Hindlimb muscle (tissue), 1 donor: ENCODE data around the gene TRAM2. TPM values are rescaled to one million over a fixed set of nuclear protein-coding genes. Genes with fewer than 3 reads are reported as not detected.

Source experiments
- DNase-seq: peaks from one replicate; pipeline ENCODE4 v3.0.0-alpha.2; 2013
- polyA plus RNA-seq: library from polyadenylated mRNA; unstranded; fragments of 120-200 nt; gene quantifications from one replicate; pipeline ENCODE4 v1.2.1, GENCODE V29; 2013; ENCODE audit not compliant: insufficient read length

Gene TRAM2
- polyA plus RNA-seq, 1 donor, result 17.6 TPM

DNA sequence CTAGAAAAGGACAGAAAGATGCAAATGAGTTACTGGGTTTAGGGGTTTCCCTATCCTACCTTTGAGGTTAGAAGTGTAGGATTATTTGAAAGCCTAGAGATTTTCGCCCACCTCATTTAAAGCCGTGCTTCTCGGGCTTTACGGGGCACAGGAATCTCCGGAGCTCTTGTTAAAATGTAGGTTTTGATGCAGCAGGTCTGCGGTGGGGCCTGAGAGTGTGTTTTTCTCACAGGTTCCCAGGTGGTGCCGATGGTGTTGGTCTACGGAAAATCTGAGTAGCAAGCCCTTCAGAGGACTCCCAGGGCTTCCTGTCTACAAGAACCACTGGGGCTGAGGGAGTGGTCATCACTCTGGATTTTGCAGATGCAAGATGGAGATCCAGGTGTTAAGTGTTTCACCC lies 47.5 kb downstream of the TRAM2 start:
- DNase-seq, result no peak

DNA sequence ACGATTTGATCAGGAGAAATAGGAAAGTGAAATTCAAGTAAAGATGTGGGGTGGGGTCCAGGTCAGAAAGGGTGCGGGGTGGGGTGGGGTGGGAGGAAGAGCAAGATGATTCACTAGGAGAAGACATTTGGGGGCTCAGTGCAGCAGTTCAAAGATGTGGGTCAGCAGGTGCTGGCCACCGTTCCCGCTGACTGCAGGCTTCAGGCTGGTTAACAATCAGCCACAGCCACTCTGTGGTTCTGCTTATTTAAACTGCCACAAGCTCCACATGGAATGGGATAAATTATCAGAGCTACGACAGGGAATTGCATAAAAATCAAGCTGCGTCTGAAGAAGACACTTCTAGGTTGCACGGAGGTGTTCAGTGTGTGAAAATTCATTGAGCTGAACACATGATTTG lies 49.4 kb downstream of the TRAM2 start:
- no peak for DNase-seq

DNA sequence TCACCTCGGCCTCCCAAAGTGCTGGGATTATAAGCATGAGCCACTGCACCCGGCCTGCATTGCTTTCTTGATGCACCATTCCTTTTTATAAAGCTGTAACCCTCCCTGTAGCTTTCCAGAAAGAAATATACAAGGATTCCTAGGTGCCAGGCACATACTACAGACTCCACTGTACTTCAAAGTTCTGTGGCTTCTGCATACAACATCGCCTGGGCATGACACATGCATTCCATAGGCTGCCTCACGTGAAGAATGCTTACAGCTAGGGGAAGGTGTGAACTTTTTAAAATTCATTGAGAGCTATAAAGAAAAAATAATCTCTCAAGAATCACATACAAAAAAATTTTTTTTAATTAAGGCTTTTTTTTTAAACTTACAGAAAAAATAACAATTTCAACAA lies 50.2 kb downstream of the TRAM2 start:
- no peak for DNase-seq

DNA sequence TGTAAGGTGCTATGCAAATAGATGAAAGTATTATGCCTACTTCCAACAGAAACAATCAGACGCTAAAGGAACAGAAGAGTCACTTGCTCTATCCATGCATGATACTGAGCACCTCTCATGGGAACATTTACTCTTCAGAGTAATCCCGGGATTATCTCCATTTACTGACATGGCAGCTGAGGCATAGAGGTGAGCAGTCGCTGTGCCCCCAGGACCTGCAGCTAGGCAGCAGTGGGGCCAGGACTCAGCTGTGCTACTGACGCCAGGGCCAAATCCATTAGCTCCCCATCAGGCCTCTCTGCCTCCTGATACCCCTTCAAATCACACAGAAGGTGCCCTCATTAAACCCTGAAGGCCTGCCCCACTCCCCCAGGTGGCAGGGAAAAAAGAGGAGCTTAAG lies 51.9 kb downstream of the TRAM2 start:
- DNase-seq, result no peak

DNA sequence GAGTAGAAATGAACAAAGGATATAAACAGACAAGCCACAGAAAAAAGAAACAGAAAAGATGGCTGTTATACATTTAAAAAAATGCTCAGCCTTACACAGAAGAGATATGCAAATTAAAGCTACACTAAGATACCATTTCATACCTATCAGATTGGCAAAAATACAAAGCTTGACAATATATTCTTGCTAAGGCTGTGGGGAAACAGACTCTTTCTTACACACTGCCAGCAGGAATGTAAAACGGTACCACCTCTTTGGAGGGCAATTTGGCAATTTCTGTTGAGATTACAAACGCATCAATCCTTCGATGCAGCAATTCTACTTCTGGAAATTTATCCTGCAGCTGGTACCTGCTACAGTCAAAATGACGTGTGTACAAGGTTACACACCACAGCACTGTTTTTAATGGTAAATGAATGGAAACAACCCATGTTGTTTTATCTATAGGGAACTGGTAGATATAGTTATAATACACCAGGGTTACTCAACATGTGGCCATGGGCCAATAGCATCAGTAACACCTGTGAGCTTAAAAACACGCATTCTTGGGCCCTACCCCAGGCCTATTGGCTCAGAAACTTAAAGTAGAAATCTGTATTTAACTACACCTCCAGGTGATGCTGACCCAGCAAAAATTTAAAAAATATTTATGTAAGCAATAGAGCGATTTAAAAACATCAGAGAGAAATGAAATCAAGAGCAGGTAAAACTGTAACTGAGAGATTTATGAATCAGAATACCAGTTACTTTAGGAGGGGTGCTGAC lies 53.3 kb downstream of the TRAM2 start:
- DNase-seq, result no peak

DNA sequence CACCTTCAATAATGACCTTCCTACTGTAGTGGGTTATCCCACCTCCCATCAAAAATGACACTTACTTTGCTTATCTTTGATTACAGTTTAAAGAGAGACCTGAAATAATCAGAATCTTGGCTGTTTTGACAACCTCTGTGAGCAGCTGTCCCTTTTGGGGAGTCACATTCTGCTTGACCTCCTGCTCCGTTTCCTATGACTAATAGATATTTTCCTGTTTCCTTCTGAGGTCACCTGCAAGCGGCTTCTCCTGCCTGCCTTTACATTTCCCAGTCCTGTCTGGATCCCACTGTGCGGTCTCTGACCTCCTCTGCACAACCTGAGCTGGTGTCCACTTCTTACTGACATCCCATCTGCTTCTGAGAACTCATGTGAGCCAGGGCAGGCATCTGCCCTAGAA lies 54.2 kb downstream of the TRAM2 start:
- DNase-seq, result no peak

DNA sequence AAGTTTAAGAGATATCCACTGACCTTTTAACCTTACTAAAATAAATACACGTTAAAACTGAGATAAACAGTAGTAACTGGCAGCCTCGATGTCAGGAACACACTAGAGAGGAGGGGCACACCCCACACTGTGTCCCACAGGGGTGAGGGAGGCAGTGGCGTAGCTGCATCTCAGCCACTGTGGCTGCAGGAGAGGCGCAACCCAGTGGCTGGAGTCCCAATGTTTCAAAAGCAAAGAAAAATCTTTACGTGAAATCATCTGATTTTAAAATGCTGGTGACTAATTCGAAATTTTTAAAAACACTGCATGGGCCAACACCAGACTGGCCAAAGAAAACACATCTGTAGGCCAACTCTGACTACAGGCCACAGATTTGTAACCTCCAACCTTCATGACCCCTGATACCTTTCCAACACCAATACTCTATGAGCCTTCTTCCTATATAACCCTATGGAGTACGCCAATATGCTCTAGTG lies 54.7 kb downstream of the TRAM2 start:
- DNase-seq, result no peak

DNA sequence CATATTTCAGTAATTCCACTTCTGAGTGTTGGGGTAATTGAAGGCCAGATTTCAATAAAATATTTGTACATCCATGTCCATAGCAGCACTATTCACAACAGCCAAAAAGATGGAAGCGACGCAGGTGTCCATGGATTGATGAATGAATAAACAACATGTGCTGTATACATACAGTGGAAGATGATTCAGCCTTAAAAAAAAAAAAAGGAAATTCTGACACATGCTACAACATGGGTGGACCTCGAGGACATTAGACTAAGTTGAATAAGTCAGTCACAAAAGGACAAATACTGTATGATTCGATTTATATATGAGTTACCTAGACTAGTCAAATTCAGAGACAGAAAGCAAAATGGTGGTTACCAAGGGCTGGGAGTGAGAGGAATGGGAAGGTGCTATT lies 57.2 kb downstream of the TRAM2 start:
- no peak for DNase-seq

DNA sequence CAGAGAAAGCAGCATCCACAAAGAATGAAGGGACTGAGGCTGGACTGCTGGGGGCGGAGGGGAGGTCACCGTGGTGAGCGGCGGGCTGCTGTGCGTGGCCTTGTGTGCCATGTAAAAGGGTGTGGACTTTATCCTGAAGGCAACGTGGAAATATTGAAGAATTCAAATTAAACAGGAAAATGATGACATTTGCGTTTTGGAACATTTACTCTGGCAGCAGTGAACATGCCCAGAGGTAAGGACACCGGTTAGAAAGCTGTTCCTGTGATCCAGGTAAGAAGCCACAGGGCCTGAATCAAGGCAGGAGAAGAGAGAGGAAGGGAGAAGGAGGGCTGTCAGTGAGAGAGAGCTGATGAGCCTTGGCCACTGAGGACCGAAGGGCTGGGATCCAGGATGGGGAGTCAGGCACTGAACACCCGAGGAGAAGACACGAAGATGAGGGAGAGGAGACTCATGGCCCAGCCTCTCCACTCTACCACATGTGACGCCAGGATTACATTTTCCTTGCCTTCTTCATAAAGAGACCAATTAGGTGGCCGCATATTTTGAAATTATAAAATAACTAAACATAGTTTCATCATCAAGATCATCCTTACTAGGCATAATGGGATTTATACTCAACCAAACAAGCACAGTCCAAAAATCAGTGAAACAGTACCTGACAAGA lies 58.4 kb downstream of the TRAM2 start:
- DNase-seq, result no peak

DNA sequence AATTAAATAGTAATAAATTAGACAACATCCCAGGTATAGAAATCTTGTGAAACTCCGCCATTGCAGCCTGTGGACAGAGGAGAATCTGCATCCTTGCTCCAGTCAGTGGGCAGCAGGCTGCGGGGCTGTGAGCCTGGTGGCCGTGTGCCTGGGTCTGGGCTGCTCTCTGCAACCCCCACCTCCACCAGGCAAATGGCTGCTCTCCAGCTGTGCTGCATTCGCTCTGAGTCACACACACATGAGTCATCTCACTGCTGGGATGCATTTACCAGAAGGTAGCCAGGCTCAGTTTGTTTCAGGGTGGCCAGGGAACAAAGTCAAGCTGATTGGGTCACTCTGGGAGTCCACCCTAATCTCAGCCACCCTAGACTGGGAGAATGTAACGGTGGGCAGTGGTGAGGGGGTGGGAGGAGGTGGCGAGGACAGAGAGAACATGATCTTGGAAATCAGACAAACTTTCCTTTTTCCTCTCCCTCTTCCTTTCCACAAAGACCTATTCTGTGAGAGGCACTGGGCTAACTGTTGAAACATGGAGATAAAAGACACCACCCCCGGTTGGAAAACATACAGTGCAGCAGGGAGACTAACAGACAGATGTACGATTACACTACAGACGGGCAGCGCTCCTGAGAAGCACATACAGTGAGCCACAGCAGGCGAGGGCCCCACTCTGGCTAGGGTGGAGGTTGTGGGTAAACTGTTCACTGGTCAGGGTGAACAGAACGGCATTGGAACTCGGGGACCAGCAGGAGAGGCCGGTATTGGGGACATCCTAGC lies 59.2 kb downstream of the TRAM2 start:
- peak; percentile 90 for DNase-seq

DNA sequence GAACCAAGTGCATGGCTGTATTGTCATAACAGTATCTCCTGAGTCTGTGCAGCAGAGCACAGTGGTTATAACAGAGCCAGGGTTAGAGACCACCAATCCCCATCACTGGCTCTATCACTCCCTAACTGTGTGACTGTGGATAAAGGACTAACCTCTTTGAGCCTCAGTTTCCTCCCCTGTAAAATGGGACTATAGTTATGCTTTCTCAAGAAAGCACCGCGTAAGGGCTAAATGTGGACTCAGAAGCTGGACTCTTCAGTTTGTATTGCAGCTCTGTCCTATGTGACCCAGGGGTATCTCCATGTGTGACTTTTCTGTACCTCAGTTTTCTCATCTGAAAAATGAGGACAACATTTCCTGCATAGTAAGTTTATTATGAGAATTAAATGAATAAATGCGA lies 59.9 kb downstream of the TRAM2 start:
- no peak for DNase-seq

DNA sequence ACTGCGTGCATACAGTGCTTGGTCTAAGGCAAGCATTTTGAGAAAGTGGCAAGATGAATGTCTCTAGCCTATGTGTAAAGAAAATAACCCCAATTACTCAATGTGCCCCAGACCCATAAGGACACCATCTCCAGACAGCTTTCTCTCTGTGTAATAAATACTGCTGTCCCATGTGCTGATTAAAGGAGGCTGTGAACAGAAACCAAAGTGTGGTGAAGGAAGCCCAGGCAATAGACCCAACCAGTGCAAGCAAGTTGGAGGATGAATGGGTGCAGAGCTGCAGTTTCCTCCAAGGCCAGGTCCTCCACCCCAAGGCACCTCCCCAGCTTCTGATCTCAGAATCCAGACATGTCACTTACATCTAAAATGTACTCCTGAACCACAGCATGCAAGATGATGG lies 60.6 kb downstream of the TRAM2 start:
- no peak for DNase-seq

DNA sequence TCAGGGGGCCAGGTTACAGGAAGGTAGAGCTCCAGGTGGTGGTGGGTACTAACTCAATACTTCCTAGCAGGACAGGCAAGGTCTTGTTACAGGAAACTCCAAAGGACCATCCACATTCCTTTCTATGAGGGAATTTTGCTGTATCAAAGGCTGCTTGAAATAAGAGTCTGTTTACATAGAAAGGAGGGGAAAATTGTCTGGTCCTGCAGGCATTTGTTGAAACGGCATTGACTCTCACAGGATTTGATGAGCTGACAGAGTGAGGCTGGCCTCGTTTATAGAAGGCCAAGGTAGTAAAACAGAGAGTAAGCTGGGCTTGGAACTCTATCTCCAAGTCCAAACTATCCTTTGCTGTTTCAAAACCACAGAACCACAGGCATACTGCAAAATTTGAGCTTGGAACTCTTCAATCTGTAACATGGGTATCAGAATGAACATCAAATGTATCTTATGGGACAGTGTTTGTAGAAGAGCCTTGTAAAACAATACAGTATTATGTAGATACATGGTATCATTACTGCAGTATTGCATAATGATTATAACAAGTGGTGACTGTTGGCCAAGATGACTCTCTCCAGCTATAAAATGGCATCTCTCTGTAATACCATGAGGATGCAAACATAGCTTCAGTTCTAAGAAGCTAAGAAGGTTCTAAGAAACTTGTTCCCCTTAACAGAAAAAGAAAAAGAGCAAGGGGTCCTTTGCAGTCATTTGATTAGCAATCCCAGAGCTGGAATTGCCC lies 61.5 kb downstream of the TRAM2 start:
- DNase-seq, result no peak

DNA sequence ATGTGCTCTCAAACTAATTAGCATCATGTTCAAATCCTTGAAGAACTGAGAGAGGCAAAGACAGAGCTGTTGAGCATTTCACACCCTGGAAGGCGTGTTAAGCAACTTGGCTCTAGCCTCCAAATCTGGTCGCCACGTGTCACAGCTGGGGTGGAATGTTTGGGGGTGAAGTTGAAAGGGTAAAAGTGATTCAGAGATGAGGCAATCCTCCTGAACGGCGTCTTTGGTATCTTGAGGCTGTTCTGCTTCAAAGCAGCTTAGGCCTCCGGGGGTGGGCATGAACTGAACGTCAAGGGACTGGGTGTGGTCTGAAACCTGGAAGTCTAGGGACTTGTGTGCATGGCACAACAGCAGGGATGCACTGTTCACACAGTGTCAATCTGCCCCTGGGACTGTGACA lies 62.3 kb downstream of the TRAM2 start:
- DNase-seq, result no peak

DNA sequence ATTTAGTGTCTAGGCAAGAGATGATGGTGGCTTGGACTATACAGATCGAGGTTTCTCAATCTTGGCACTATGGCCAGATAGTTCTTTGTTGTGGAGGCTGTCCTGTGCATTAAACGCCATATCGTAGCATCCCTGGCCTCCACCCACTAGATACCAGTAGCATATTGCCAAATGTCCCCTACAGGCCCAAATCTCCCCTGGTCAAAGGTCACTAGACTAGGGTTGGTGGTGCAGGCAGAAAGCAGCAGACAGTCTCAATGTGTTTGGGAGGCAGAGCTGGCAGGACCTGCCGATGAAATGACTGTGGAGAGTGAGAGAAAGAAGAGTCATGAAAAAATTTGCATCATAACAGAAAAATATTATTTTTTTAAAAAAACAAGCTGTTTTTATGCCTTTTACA lies 63.0 kb downstream of the TRAM2 start:
- no peak for DNase-seq

DNA sequence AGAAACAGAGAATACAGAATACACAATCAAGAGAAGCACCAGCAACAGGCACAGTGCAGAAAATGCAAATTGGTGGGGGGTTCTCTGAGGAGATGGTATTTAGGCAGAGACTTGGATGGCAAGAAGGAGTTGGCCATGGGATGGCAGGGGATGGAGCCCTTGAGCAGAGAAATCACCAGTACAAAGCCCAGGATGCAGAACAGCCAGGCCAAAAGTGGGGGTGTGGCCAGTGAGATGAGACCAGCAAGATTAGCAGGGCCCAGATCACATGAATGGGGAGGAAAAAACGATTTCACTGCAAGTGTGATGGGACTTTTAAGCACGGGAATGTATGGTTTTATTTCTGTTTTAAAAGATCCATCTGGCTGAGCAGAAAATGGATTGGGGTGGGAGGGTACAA lies 63.4 kb downstream of the TRAM2 start:
- DNase-seq, result no peak

DNA sequence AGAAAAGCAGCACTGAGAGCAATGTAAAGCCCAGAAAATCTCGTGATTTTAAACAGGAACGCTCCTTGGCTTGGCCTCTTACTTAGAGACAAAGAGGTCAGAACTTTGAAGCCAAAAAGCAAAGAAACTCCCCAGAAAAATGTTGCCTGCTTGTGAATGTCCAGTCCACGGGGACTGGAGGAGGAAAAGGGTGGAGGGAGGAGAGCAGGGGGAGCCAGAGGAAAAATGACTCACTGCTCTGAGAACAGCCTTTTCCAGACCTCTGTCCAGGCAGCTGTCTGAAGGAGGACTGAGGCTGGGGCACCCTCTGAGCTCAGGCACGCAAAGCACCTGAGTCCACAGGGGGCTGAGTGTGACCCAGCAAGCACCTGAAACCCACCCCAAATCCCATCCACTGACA lies 64.7 kb downstream of the TRAM2 start:
- DNase-seq, result peak; percentile 86

DNA sequence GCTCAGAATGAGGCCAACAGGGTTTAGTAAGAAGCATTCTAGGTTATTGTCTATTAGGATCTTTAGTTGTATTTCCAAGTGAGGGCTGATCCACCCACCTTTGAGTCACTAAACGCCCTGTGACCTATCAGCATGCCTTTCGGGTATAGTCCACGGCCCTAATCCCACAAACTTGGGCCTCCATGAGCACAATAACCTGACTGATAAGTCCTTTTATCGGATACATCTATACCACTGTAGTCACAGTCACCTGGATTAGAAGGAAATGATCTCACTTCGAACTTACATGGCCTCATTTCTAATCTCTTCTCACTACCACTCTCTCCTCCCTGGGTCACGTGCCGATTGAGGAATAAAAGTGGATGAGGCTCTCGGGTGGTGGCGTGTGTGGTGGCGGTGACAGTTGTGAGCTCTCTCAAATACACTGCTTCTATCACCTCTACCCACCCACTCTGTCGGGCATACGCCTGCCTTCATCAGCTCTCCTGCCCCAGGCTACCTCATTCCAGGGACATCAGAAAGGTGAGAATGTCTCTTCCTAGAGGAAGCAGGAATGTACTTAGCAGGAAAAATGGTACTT lies 65.2 kb downstream of the TRAM2 start:
- no peak for DNase-seq

DNA sequence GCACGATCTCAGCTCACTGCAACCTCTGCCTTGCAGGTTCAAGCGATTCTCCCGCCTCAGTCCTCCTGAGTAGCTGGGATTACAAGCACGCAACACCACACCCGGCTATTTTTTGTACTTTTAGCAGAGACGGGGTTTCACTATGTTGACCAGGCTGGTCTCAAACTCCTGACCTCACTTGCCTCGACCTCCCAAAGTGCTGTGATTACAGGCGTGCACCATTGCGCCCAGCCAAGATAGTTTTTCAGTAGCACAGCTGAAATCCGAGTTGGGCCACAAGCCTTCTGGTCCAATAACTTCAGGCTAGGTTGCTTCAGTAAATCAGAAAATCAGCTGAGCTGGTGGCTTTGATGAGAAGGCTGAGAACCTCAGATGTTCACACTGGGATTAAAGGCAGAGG lies 65.7 kb downstream of the TRAM2 start:
- DNase-seq, result no peak

DNA sequence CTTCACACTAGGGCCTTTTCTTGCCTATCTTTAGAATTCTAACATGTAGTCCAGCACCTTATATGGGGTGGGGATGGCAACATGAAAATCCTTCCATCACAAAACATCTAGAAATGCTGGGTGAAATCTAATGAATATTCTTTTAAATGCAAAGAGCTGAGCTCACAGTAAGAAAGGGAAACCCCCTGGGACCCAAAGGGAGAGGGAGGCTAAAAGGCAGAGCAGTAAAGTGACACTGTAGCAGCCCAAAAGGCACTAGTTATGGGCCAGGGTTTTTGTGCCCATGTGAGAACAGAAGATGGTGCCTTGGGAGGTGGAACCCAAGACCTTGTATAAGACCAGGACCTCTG lies 66.7 kb downstream of the TRAM2 start:
- no peak for DNase-seq

DNA sequence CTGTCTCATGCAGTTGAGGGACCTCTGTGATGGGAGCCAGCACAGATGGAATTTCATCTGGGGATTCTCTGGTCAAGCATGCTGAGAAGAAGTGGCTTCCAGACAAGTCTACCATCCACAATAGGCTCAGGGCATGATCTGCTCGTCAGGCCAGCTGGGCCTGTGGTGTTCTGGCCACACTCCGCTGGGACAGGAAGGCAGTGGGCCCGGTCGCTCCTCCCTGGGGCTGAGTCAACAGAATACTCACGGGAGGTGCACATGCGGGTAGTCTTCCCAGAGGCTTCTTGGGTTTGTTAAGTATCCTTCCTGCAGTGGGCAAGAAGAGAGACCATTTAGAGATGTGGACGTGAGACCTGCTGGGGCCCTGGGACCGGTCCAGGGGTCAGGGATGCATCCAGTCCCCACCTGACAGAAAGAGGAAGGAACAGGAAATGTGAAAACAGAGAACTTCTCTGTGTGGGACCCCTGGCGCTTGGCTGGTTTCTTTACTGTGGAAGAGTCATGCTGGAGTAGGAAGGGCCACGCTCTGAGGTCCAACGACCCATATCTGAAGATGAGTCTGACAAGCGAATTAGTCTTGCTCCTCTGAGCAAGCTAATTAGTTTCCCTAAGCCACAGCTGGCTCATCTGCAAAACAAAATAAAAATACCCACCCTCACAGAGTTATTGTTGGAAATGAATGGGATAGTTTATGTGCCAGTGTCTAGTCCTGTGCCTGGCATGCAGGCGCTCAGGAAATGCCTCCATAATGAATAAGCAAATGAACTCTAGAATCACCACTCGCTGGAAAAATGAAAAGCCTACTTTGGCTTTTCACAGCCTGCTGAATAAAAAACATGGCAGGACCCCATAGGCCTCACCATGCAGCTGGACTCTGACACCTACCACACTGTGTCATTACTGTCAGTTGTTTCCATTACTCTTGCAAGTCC lies 67.3 kb downstream of the TRAM2 start:
- DNase-seq, result no peak
